Astrocyte (in vitro differentiated cells and primary cell): Measurements from ENCODE around the gene CCDC90B. TPM values are rescaled to one million over a fixed set of nuclear protein-coding genes. Genes with fewer than 3 reads are reported as not detected.

Source experiments
- DNase-seq: peaks from one replicate; pipeline ENCODE4 v3.0.0-alpha.2; 2010; ENCODE audit warnings: low read depth
- FAIRE-seq: peaks from 2 replicates; lab custom pipeline; 2011; peaks lifted over from hg19 to GRCh38; lab: Jason Lieb, UNC
- H2AFZ ChIP-seq: 2 replicates; pipeline ENCODE4 v1.6.0; 2012; ENCODE audit warnings: low read depth, low read length, inconsistent platforms
- H3K27ac ChIP-seq: 2 replicates; pipeline ENCODE4 v1.5.1; 2011; ENCODE audit warnings: low read depth, low read length, inconsistent platforms
- H3K27me3 ChIP-seq: 2 replicates; pipeline ENCODE4 v1.6.0; 2011; ENCODE audit warnings: low read length, inconsistent platforms; ENCODE audit not compliant: insufficient read depth
- H3K36me3 ChIP-seq: 2 replicates; pipeline ENCODE4 v1.5.1; 2011; ENCODE audit warnings: low read length, inconsistent platforms; ENCODE audit not compliant: insufficient read depth
- H3K4me1 ChIP-seq: 2 replicates; pipeline ENCODE4 v1.5.1; 2011; ENCODE audit warnings: low read length, inconsistent platforms; ENCODE audit not compliant: insufficient read depth
- H3K4me2 ChIP-seq: 2 replicates; pipeline ENCODE4 v1.6.0; 2012; ENCODE audit warnings: low read length, inconsistent platforms
- H3K4me3 ChIP-seq: 2 replicates; pipeline ENCODE4 v1.5.1; 2011; ENCODE audit warnings: low read depth, mild to moderate bottlenecking, low read length, inconsistent platforms; ENCODE audit not compliant: insufficient read depth
- H3K79me2 ChIP-seq: 2 replicates; pipeline ENCODE4 v1.6.0; 2012; ENCODE audit warnings: mild to moderate bottlenecking, low read length, inconsistent platforms; ENCODE audit not compliant: insufficient read depth
- H3K9ac ChIP-seq: 2 replicates; pipeline ENCODE4 v1.6.0; 2012; ENCODE audit warnings: mild to moderate bottlenecking, low read length, inconsistent platforms
- H3K9me3 ChIP-seq: 2 replicates; pipeline ENCODE4 v1.5.1; 2012; ENCODE audit warnings: low read depth, mild to moderate bottlenecking, low read length, inconsistent platforms; ENCODE audit not compliant: insufficient read depth
- H4K20me1 ChIP-seq: 2 replicates; pipeline ENCODE4 v1.6.0; 2012; ENCODE audit warnings: low read length, inconsistent platforms; ENCODE audit not compliant: insufficient read depth
- H3K27ac Mint-ChIP-seq: one replicate; pipeline ENCODE4 v1.8.0; 2021; ENCODE audit warnings: mild to moderate bottlenecking, mixed read lengths; ENCODE audit not compliant: unreplicated experiment
- H3K27me3 Mint-ChIP-seq: one replicate; pipeline ENCODE4 v1.8.0; 2021; ENCODE audit warnings: low read depth, mixed read lengths; ENCODE audit not compliant: unreplicated experiment
- H3K36me3 Mint-ChIP-seq: one replicate; pipeline ENCODE4 v1.8.0; 2021; ENCODE audit warnings: low read depth, mixed read lengths; ENCODE audit not compliant: unreplicated experiment
- H3K4me1 Mint-ChIP-seq: one replicate; pipeline ENCODE4 v1.8.0; 2021; ENCODE audit warnings: low read depth, mixed read lengths; ENCODE audit not compliant: unreplicated experiment
- H3K4me3 Mint-ChIP-seq: one replicate; pipeline ENCODE4 v1.8.0; 2021; ENCODE audit warnings: mild to moderate bottlenecking, moderate library complexity, mixed read lengths; ENCODE audit not compliant: unreplicated experiment
- H3K9me3 Mint-ChIP-seq: one replicate; pipeline ENCODE4 v1.8.0; 2021; ENCODE audit warnings: mild to moderate bottlenecking, mixed read lengths; ENCODE audit not compliant: unreplicated experiment
- CTCF ChIP-seq: IDR thresholded peaks from 2 replicates; pipeline ENCODE4 v1.5.1; 2011; ENCODE audit warnings: low read depth, mild to moderate bottlenecking, inconsistent platforms, low read length, moderate library complexity; ENCODE audit not compliant: insufficient read depth
- EZH2 ChIP-seq: IDR thresholded peaks from 2 replicates; pipeline ENCODE4 v1.6.1; 2012; ENCODE audit warnings: mild to moderate bottlenecking, low read length, inconsistent platforms; ENCODE audit not compliant: insufficient read depth
- total RNA-seq: library from RNA; stranded (reverse); gene quantifications from 2 replicates; pipeline ENCODE4 v1.2.1, GENCODE V29; 2021

Gene CCDC90B
- total RNA-seq, 1 donor from 2014 or later = 67.5 TPM

GRCh38 chr11:83306200-83307080 is 20.3 kb upstream of the CCDC90B start:
- H3K9me3 ChIP-seq = no peaks in the 10 kb centered on the region
- H3K4me2 ChIP-seq = no peak overlapping the region
- Mint-ChIP-seq H3K27ac (no peak overlapping the region), H3K9me3 (no peaks in the 10 kb centered on the region), H3K4me1 (no peaks in the 10 kb centered on the region), H3K4me3 (no peak overlapping the region), H3K27me3 (peaks cover 2% of the 10 kb centered on the region), H3K36me3 (no peaks in the 10 kb centered on the region)
- no peak overlapping the region for H3K4me3 ChIP-seq
- H3K36me3 ChIP-seq = no peaks in the 10 kb centered on the region
- no peaks in the 10 kb centered on the region for H3K27me3 ChIP-seq
- DNase-seq (no peak), FAIRE-seq (no peak)
- no peak overlapping the region for H3K9ac ChIP-seq
- no peak overlapping the region for H2AFZ ChIP-seq
- TF ChIP-seq CTCF = no peak
- no peak for TF ChIP-seq EZH2
- no peaks in the 10 kb centered on the region for H3K4me1 ChIP-seq
- no peaks in the 10 kb centered on the region for H4K20me1 ChIP-seq
- H3K79me2 ChIP-seq = no peaks in the 10 kb centered on the region
- no peak overlapping the region for H3K27ac ChIP-seq

GRCh38 chr11:83303316-83303715 is 17.1 kb upstream of the CCDC90B start:
- Histone ChIP-seq H3K9me3 (no peaks in the 10 kb centered on the region), H3K27ac (no peak overlapping the region), H3K9ac (no peak overlapping the region), H3K4me1 (no peaks in the 10 kb centered on the region), H3K36me3 (no peaks in the 10 kb centered on the region), H3K27me3 (no peaks in the 10 kb centered on the region), H4K20me1 (no peaks in the 10 kb centered on the region), H2AFZ (no peak overlapping the region), H3K79me2 (no peaks in the 10 kb centered on the region), H3K4me3 (no peak overlapping the region), H3K4me2 (no peak overlapping the region)
- Mint-ChIP-seq H3K27ac (no peak overlapping the region), H3K9me3 (no peaks in the 10 kb centered on the region), H3K4me1 (no peaks in the 10 kb centered on the region), H3K4me3 (no peak overlapping the region), H3K36me3 (no peaks in the 10 kb centered on the region), H3K27me3 (peaks cover 4% of the 10 kb centered on the region)
- FAIRE-seq (no peak), DNase-seq (no peak)
- TF ChIP-seq CTCF (no peak), EZH2 (no peak)

- Mint-ChIP-seq H3K27ac (no peak overlapping the region), H3K9me3 (no peaks in the 10 kb centered on the region), H3K4me1 (no peaks in the 10 kb centered on the region), H3K36me3 (no peaks in the 10 kb centered on the region), H3K27me3 (peaks cover 4% of the 10 kb centered on the region), H3K4me3 (no peak overlapping the region)
- Histone ChIP-seq H3K36me3 (no peaks in the 10 kb centered on the region), H3K79me2 (no peaks in the 10 kb centered on the region), H3K4me1 (no peaks in the 10 kb centered on the region), H4K20me1 (no peaks in the 10 kb centered on the region), H3K9ac (no peak overlapping the region), H3K4me2 (no peak overlapping the region), H3K27ac (no peak overlapping the region), H3K9me3 (no peaks in the 10 kb centered on the region), H3K4me3 (no peak overlapping the region), H3K27me3 (no peaks in the 10 kb centered on the region), H2AFZ (no peak overlapping the region)
- no peak for TF ChIP-seq EZH2
- no peak for TF ChIP-seq CTCF
- FAIRE-seq (no peak), DNase-seq (no peak)
These were observed 16.0 kb upstream of the CCDC90B start for GRCh38 chr11:83302151-83302550.
